HepG2 (cell line): ENCODE measurements around the gene ZNF625. TPM values are rescaled to one million over a fixed set of nuclear protein-coding genes. Genes with fewer than 3 reads are reported as not detected.

ENCODE experiments used
- ATAC-seq: fragments of 200-7000 bp; cut with Tn5 transposase; 3 replicates; pipeline ENCODE4 v1.9.1; 2020; ENCODE audit warnings: mild to moderate bottlenecking, moderate library complexity
- BruUV-seq: library from RNA; stranded (reverse); fragments of 400-500 nt; replicated peaks from 2 replicates; lab custom pipeline; 2021; lab: Mats Ljungman, UMichigan
- CTCF ChIA-PET: fragments of 300-600 bp; formaldehyde crosslinking; extraction: SDS; loops from one replicate; lab custom pipeline; 2021; ENCODE audit warnings: low total read pairs, inconsistent platforms, low intra/inter-chr PET ratio; lab: Yijun Ruan, JAX
- POLR2A ChIA-PET: fragments of 350-600 bp; sonication (Branson Sonifier 250); formaldehyde crosslinking; loops from one replicate; lab custom pipeline; 2020; ENCODE audit warnings: antibody characterized with exemption, inconsistent platforms; lab: Yijun Ruan, JAX
- DNase-seq: peaks from one replicate; pipeline ENCODE4 v3.0.0-alpha.2; 2015; ENCODE audit warnings: low spot score
- FAIRE-seq: peaks from 3 replicates; lab custom pipeline; 2011; peaks lifted over from hg19 to GRCh38; lab: Jason Lieb, UNC
- H2AFZ ChIP-seq: one replicate; pipeline ENCODE4 v1.6.1; 2011; ENCODE audit warnings: low read length, inconsistent platforms
- H3K27ac ChIP-seq: fragments of 300-600 bp; 3 replicates; pipeline ENCODE4 v1.8.0; 2011; ENCODE audit warnings: mixed run types, mild to moderate bottlenecking, mixed read lengths, low read length, inconsistent platforms; ENCODE audit not compliant: insufficient read depth; ENCODE audit errors: extremely low read length
- H3K27me3 ChIP-seq, 2 experiments: fragments of 200-600 bp in 1 of 2; 2 replicates in 1 of 2; 3 replicates in 1 of 2; pipeline versions ENCODE4 v1.6.0 to v1.8.0; 2011; ENCODE audit warnings: low read length in 2 of 2, mild to moderate bottlenecking in 2 of 2, moderate library complexity in 2 of 2, inconsistent platforms in 1 of 2; ENCODE audit not compliant: insufficient read depth in 2 of 2, control insufficient read depth in 1 of 2
- H3K36me3 ChIP-seq, 2 experiments: fragments of 200-600 bp in 1 of 2; replicated peaks in 1 of 2; 2 replicates in 1 of 2; 3 replicates in 1 of 2; pipeline versions ENCODE4 v1.5.1 to v1.8.0; 2011; ENCODE audit warnings: low read length in 2 of 2, inconsistent platforms in 1 of 2; ENCODE audit not compliant: insufficient read depth in 2 of 2, control insufficient read depth in 1 of 2
- H3K4me1 ChIP-seq: 2 replicates; pipeline ENCODE4 v1.5.1; 2012; ENCODE audit warnings: low read length, inconsistent platforms; ENCODE audit not compliant: insufficient read depth
- H3K4me2 ChIP-seq: 2 replicates; pipeline ENCODE4 v1.6.0; 2011; ENCODE audit warnings: low read depth, low read length, inconsistent platforms
- H3K4me3 ChIP-seq, 3 experiments: fragments of 200-600 bp in 1 of 3; sonication (generic), shearing (Covaris generic) in 1 of 3; replicated peaks in 1 of 3; 2 replicates each; pipeline ENCODE4 v1.5.1; 2011 to 2016; ENCODE audit warnings: low read length in 3 of 3, inconsistent platforms in 2 of 3, low read depth in 2 of 3, mild to moderate bottlenecking in 2 of 3, control low read depth in 1 of 3, mixed read lengths in 1 of 3; ENCODE audit not compliant: insufficient read depth in 1 of 3
- H3K79me2 ChIP-seq: one replicate; pipeline ENCODE4 v1.6.1; 2011; ENCODE audit warnings: low read length, inconsistent platforms; ENCODE audit not compliant: insufficient read depth
- H3K9ac ChIP-seq: 2 replicates; pipeline ENCODE4 v1.6.0; 2011; ENCODE audit warnings: mild to moderate bottlenecking, low read depth, low read length, inconsistent platforms; ENCODE audit not compliant: insufficient read depth
- H3K9me3 ChIP-seq: 2 replicates; pipeline ENCODE4 v1.5.1; 2012; ENCODE audit warnings: mild to moderate bottlenecking, low read length
- H4K20me1 ChIP-seq: 2 replicates; pipeline ENCODE4 v1.6.0; 2011; ENCODE audit warnings: inconsistent platforms, mild to moderate bottlenecking, low read length, moderate library complexity; ENCODE audit not compliant: insufficient read depth
- NR2F6 ChIP-seq, 2 experiments: IDR thresholded peaks; 2 replicates each; pipeline ENCODE4 v1.6.1; 2016; ENCODE audit warnings: antibody characterized with exemption in 1 of 2, mild to moderate bottlenecking in 1 of 2
- RAD21 ChIP-seq: fragments of 450-650 bp; formaldehyde crosslinking; IDR thresholded peaks from 2 replicates; pipeline ENCODE4 v1.5.0; 2020; ENCODE audit warnings: mild to moderate bottlenecking
- REXO4 ChIP-seq: sonication (generic); formaldehyde crosslinking; IDR thresholded peaks from 2 replicates; pipeline ENCODE4 v1.8.0; 2022; ENCODE audit warnings: missing genetic modification reagents, mild to moderate bottlenecking, borderline replicate concordance
- ZBTB8A ChIP-seq: sonication (generic); formaldehyde crosslinking; IDR thresholded peaks from 2 replicates; pipeline ENCODE4 v1.4.0; 2020; ENCODE audit warnings: mild to moderate bottlenecking, low read depth, missing genetic modification reagents, borderline replicate concordance
- ZFP36 ChIP-seq: fragments of 150-350 bp; IDR thresholded peaks from 2 replicates; pipeline ENCODE4 v1.6.1; 2018; ENCODE audit warnings: borderline replicate concordance, low read length, low read depth; ENCODE audit not compliant: partially characterized antibody
- ZNF780A ChIP-seq: sonication (generic); formaldehyde crosslinking; IDR thresholded peaks from 2 replicates; pipeline ENCODE4 v1.8.0; 2022; ENCODE audit warnings: mild to moderate bottlenecking, missing genetic modification reagents, moderate library complexity
- WGBS: methylation state at CpG from one replicate; pipeline ENCODE4 v1.1.6; 2017; ENCODE audit warnings: low lambda C conversion rate; 5-methylcytosine and 5-hydroxymethylcytosine counted together
- in situ Hi-C: cut with HindIII; loops from 2 replicates; pipeline ENCODE4 v1.10.0; 2017; ENCODE audit warnings: low pct_unique_long_range_greater_than_20kb; ENCODE audit not compliant: extremely low pct_ligation_motif_present
- intact Hi-C: fragments of 100-400 bp; cut with micrococcal nuclease; formaldehyde crosslinking; loops from one replicate; pipeline ENCODE4 v1.10.0; 2022; ENCODE audit not compliant: unreplicated experiment
- polyA plus RNA-seq, 8 experiments: library from polyadenylated mRNA; depleted of rRNA in 3 of 8; stranded (reverse) in 7 of 8; unstranded in 1 of 8; fragments of >200 nt; fragmentation: Illumina TruSeq in 4 of 8; extraction: Trizol in 4 of 8; gene quantifications; 2 replicates each; pipeline versions ENCODE4 v1.2.1 to v1.2.3, GENCODE V29; 2011 to 2016; ENCODE audit warnings: low read depth in 4 of 8, missing spikeins in 1 of 8, mixed read lengths in 1 of 8; ENCODE audit not compliant: insufficient read depth in 1 of 8
- total RNA-seq, 5 experiments: library from RNA; depleted of rRNA; stranded (reverse); fragments of >200 nt; fragmentation: Illumina TruSeq; extraction: Trizol; gene quantifications; 2 replicates each; pipeline ENCODE4 v1.2.3, GENCODE V29; 2016; ENCODE audit warnings: low read depth in 1 of 5
- TF ChIP-seq, protein P1 (sequence below): sonication (generic); formaldehyde crosslinking; conservative IDR thresholded peaks from 2 replicates; pipeline ENCODE4 v1.4.0; 2020; ENCODE audit warnings: missing genetic modification reagents
- TF ChIP-seq, protein P2 (sequence below): sonication (generic); formaldehyde crosslinking; IDR thresholded peaks from 2 replicates; pipeline ENCODE4 v1.8.1; 2022; ENCODE audit warnings: low read depth, mild to moderate bottlenecking, missing genetic modification reagents
- TF ChIP-seq, protein P3 (sequence below): sonication (generic); formaldehyde crosslinking; IDR thresholded peaks from 2 replicates; pipeline ENCODE4 v1.5.1; 2020; ENCODE audit warnings: missing genetic modification reagents, mild to moderate bottlenecking, borderline replicate concordance
- TF ChIP-seq, protein P4 (sequence below): sonication (generic); formaldehyde crosslinking; IDR thresholded peaks from 2 replicates; pipeline ENCODE4 v1.5.1; 2020; ENCODE audit warnings: mild to moderate bottlenecking, missing genetic modification reagents, moderate library complexity

The ZNF625 gene
- total and polyA plus RNA-seq, 2 of the 13 experiments (the other 11 are each of a cell fraction or from before 2014, with no cell fraction given) = 1.7 to 12.2 TPM

DNA sequence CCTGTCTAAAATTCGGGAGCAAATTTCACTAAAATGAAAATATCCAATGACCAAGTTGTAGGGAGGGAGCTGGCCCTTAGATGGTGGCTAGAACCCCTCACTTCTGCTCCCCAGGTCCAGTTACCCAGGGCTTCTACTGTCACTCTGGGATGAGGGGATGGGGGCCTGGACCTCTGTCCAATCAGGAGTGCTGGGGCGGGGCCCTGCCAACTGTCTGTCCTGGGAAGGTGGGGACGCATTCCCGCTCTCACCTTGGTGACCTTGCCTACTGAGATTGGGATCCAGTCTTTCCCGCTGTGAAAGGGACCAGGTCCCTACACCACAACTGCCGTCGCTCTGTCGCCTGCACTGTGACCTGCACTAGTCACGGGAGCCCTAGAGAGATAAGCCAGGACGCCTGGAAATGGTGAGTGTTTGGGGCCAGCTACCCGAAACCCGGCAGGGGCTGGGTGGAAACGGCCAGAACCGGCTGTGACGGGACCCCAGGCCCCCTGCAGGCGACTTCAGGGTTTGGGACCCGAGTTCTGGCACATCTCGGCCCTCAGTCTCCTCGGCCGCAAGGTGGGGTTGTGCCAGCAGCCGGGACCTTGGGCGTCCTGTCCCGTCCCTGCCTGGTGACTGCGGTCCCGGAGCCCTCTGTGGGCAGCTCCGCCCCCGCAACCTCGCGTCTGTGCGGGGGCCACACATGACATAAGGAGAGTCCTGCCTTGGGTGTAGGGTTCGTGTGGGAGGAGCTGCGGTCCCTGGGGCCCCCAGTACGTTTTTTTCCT, 39.1 kb downstream of the ZNF625 start:
- peak overlapping the region; percentile 57 for H3K4me2 ChIP-seq
- no peaks in the 10 kb centered on the region for H3K27me3 ChIP-seq
- no peaks in the 10 kb centered on the region; a peak in 1 of 5 replicates for H3K36me3 ChIP-seq
- H2AFZ ChIP-seq = no peak overlapping the region
- no peaks in the 10 kb centered on the region for H3K79me2 ChIP-seq
- intact Hi-C loops (no loop called here), in situ Hi-C loops (no loop called here)
- no peak overlapping the region for H3K27ac ChIP-seq
- DNase-seq (peak; percentile 27), ATAC-seq (peak; percentile 80), FAIRE-seq (no peak)
- BruUV-seq = no TSS peak
- no peaks in the 10 kb centered on the region for H3K9me3 ChIP-seq
- no peak overlapping the region for H3K9ac ChIP-seq
- peak overlapping the region in 2 of 3 experiments; percentile 39 to 58; a peak in 3 of 6 replicates for H3K4me3 ChIP-seq
- 69% methylated on average over 28 of the region's 33 CpGs for WGBS
- CTCF ChIA-PET = interaction anchor here (1.2 kb wide), 1 partner anchor 58 kb away, joined by 3 read pairs; no protein-coding TSS in a partner anchor
- POLR2A ChIA-PET = interaction anchor here (0.5 to 1.2 kb wide), 2 partner anchors 28 to 47 kb away, joined by 3 to 4 read pairs; no protein-coding TSS in a partner anchor
- H4K20me1 ChIP-seq = no peaks in the 10 kb centered on the region
- H3K4me1 ChIP-seq = peaks cover 30% of the 10 kb centered on the region
- TF ChIP-seq RAD21 (peak; percentile 24; the same call in 1 of the 2 replicates), ZFP36 (no peak), REXO4 (CRISPR knock-in tag) (no peak), NR2F6 (IDR thresholded peaks at IDR 0.05) (peak; percentile 14; the same call in 1 of the 2 replicates), NR2F6 (CRISPR knock-in tag; IDR thresholded peaks at IDR 0.05) (no peak), ZBTB8A (CRISPR knock-in tag) (no peak), ZNF780A (CRISPR knock-in tag) (no peak)
- TF ChIP-seq, protein P1, sequence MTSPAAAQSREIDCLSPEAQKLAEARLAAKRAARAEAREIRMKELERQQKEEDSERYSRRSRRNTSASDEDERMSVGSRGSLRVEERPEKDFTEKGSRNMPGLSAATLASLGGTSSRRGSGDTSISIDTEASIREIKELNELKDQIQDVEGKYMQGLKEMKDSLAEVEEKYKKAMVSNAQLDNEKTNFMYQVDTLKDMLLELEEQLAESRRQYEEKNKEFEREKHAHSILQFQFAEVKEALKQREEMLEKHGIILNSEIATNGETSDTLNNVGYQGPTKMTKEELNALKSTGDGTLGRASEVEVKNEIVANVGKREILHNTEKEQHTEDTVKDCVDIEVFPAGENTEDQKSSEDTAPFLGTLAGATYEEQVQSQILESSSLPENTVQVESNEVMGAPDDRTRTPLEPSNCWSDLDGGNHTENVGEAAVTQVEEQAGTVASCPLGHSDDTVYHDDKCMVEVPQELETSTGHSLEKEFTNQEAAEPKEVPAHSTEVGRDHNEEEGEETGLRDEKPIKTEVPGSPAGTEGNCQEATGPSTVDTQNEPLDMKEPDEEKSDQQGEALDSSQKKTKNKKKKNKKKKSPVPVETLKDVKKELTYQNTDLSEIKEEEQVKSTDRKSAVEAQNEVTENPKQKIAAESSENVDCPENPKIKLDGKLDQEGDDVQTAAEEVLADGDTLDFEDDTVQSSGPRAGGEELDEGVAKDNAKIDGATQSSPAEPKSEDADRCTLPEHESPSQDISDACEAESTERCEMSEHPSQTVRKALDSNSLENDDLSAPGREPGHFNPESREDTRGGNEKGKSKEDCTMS = no peak
- TF ChIP-seq, protein P2, sequence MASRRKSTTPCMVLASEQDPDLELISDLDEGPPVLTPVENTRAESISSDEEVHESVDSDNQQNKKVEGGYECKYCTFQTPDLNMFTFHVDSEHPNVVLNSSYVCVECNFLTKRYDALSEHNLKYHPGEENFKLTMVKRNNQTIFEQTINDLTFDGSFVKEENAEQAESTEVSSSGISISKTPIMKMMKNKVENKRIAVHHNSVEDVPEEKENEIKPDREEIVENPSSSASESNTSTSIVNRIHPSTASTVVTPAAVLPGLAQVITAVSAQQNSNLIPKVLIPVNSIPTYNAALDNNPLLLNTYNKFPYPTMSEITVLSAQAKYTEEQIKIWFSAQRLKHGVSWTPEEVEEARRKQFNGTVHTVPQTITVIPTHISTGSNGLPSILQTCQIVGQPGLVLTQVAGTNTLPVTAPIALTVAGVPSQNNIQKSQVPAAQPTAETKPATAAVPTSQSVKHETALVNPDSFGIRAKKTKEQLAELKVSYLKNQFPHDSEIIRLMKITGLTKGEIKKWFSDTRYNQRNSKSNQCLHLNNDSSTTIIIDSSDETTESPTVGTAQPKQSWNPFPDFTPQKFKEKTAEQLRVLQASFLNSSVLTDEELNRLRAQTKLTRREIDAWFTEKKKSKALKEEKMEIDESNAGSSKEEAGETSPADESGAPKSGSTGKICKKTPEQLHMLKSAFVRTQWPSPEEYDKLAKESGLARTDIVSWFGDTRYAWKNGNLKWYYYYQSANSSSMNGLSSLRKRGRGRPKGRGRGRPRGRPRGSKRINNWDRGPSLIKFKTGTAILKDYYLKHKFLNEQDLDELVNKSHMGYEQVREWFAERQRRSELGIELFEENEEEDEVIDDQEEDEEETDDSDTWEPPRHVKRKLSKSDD (CRISPR knock-in tag) = no peak
- TF ChIP-seq, protein P3, sequence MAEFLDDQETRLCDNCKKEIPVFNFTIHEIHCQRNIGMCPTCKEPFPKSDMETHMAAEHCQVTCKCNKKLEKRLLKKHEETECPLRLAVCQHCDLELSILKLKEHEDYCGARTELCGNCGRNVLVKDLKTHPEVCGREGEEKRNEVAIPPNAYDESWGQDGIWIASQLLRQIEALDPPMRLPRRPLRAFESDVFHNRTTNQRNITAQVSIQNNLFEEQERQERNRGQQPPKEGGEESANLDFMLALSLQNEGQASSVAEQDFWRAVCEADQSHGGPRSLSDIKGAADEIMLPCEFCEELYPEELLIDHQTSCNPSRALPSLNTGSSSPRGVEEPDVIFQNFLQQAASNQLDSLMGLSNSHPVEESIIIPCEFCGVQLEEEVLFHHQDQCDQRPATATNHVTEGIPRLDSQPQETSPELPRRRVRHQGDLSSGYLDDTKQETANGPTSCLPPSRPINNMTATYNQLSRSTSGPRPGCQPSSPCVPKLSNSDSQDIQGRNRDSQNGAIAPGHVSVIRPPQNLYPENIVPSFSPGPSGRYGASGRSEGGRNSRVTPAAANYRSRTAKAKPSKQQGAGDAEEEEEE = no peak
- TF ChIP-seq, protein P4, sequence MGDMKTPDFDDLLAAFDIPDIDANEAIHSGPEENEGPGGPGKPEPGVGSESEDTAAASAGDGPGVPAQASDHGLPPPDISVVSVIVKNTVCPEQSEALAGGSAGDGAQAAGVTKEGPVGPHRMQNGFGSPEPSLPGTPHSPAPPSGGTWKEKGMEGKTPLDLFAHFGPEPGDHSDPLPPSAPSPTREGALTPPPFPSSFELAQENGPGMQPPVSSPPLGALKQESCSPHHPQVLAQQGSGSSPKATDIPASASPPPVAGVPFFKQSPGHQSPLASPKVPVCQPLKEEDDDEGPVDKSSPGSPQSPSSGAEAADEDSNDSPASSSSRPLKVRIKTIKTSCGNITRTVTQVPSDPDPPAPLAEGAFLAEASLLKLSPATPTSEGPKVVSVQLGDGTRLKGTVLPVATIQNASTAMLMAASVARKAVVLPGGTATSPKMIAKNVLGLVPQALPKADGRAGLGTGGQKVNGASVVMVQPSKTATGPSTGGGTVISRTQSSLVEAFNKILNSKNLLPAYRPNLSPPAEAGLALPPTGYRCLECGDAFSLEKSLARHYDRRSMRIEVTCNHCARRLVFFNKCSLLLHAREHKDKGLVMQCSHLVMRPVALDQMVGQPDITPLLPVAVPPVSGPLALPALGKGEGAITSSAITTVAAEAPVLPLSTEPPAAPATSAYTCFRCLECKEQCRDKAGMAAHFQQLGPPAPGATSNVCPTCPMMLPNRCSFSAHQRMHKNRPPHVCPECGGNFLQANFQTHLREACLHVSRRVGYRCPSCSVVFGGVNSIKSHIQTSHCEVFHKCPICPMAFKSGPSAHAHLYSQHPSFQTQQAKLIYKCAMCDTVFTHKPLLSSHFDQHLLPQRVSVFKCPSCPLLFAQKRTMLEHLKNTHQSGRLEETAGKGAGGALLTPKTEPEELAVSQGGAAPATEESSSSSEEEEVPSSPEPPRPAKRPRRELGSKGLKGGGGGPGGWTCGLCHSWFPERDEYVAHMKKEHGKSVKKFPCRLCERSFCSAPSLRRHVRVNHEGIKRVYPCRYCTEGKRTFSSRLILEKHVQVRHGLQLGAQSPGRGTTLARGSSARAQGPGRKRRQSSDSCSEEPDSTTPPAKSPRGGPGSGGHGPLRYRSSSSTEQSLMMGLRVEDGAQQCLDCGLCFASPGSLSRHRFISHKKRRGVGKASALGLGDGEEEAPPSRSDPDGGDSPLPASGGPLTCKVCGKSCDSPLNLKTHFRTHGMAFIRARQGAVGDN = peak; percentile 45
